ENCODE measurements around the gene THOP1.

Gene THOP1

GRCh38 chr19:2804156-2805004 lies 19.1 kb downstream of the THOP1 start:
- no peak for DNase-seq (ENCODE audit: low spot score)

GRCh38 chr19:2805261-2805900 lies 20.1 kb downstream of the THOP1 start:
- DNase-seq (ENCODE audit: low spot score), result no peak

- DNase-seq (ENCODE audit: low spot score), result no peak
Observed at GRCh38 chr19:2805991-2806649, 20.8 kb downstream of the THOP1 start.

- DNase-seq (ENCODE audit: low spot score), result no peak
Observed at GRCh38 chr19:2806736-2807378, 21.6 kb downstream of the THOP1 start.

- DNase-seq (ENCODE audit: low spot score), result no peak
Observed at GRCh38 chr19:2807379-2808128, 22.3 kb downstream of the THOP1 start.

- no peak for DNase-seq (ENCODE audit: low spot score)
Observed at GRCh38 chr19:2808129-2808941, 23.0 kb downstream of the THOP1 start.

GRCh38 chr19:2809387-2810140 lies 24.3 kb downstream of the THOP1 start:
- no peak for DNase-seq (ENCODE audit: low spot score)

GRCh38 chr19:2810141-2811091 lies 25.1 kb downstream of the THOP1 start:
- DNase-seq (ENCODE audit: low spot score), result no peak

- DNase-seq (ENCODE audit: low spot score), result no peak
Observed at GRCh38 chr19:2811221-2811722, 26.0 kb downstream of the THOP1 start.

GRCh38 chr19:2811735-2812413 lies 26.6 kb downstream of the THOP1 start:
- DNase-seq (ENCODE audit: low spot score), result peak; percentile 69

- DNase-seq (ENCODE audit: low spot score), result no peak
Observed at GRCh38 chr19:2812414-2813234, 27.3 kb downstream of the THOP1 start.

- DNase-seq (ENCODE audit: low spot score), result peak; percentile 12
Observed at GRCh38 chr19:2813235-2814160, 28.2 kb downstream of the THOP1 start.

GRCh38 chr19:2814426-2814825 lies 29.1 kb downstream of the THOP1 start:
- DNase-seq (ENCODE audit: low spot score), result no peak

- DNase-seq (ENCODE audit: low spot score), result no peak
Observed at GRCh38 chr19:2815191-2815614, 29.9 kb downstream of the THOP1 start.

- DNase-seq (ENCODE audit: low spot score), result no peak
Observed at GRCh38 chr19:2815923-2816322, 30.6 kb downstream of the THOP1 start.

GRCh38 chr19:2816641-2817040 lies 31.3 kb downstream of the THOP1 start:
- no peak for DNase-seq (ENCODE audit: low spot score)
